Breast epithelium (tissue), 3 donors: ENCODE data around the gene PRKG1.

Experiments used
- POLR2A ChIP-seq: fragments of 450-650 bp; IDR thresholded peaks from one replicate; pipeline ENCODE4 v1.6.1; 2016; ENCODE audit warnings: antibody characterized with exemption, mild to moderate bottlenecking, moderate library complexity
- POLR2AphosphoS5 ChIP-seq, 3 donors: sonication (generic); formaldehyde crosslinking; IDR thresholded peaks; one replicate each; pipeline ENCODE4 v1.6.1; 2017; ENCODE audit warnings: antibody characterized with exemption in 3 of 3
- TF ChIP-seq, protein P1 (sequence below), 3 donors: fragments of 450-650 bp; IDR thresholded peaks; one replicate each; pipeline ENCODE4 v1.5.1; 2016 to 2017; ENCODE audit warnings: antibody characterized with exemption in 3 of 3, mild to moderate bottlenecking in 3 of 3, moderate library complexity in 3 of 3

DNA sequence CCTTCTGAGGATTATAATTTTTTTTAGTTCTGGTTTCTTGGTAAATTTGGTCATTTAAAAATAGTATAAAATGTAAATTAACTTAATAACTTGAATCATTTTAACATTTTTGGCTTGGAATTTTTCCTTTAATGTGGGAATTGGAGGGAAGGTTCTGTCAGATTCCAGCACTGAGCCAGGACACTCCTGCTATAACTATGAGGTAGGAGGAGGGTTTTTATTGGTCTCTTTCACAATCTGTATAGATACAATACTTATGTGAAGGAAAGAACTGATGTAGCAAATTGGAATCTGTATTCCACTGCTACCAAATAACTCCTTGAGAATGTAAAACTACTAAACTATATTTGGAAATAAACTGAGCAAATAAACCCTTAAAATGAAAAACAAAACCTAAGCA lies 3.2 kb downstream of the PRKG1 start:
- TF ChIP-seq POLR2AphosphoS5 (IDR thresholded peaks at IDR 0.05) = no peak
- TF ChIP-seq, protein P1, sequence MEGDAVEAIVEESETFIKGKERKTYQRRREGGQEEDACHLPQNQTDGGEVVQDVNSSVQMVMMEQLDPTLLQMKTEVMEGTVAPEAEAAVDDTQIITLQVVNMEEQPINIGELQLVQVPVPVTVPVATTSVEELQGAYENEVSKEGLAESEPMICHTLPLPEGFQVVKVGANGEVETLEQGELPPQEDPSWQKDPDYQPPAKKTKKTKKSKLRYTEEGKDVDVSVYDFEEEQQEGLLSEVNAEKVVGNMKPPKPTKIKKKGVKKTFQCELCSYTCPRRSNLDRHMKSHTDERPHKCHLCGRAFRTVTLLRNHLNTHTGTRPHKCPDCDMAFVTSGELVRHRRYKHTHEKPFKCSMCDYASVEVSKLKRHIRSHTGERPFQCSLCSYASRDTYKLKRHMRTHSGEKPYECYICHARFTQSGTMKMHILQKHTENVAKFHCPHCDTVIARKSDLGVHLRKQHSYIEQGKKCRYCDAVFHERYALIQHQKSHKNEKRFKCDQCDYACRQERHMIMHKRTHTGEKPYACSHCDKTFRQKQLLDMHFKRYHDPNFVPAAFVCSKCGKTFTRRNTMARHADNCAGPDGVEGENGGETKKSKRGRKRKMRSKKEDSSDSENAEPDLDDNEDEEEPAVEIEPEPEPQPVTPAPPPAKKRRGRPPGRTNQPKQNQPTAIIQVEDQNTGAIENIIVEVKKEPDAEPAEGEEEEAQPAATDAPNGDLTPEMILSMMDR (IDR thresholded peaks at IDR 0.05) = no peak
- no peak for TF ChIP-seq POLR2A
